GM12878 (cell line): Measurements from ENCODE around the gene LYPD5. TPM values are rescaled to one million over a fixed set of nuclear protein-coding genes. Genes with fewer than 3 reads are reported as not detected.

Source experiments
- ATAC-seq: fragments of 200-7000 bp; cut with Tn5 transposase; 3 replicates; pipeline ENCODE4 v1.9.1; 2020; ENCODE audit warnings: mild to moderate bottlenecking, moderate library complexity
- BruUV-seq: library from RNA; stranded (reverse); fragments of 400-500 nt; replicated peaks from 2 replicates; lab custom pipeline; 2021; lab: Mats Ljungman, UMichigan
- CTCF ChIA-PET: fragments of 300-600 bp; sonication (Branson Sonifier 250); formaldehyde crosslinking; extraction: SDS; loops from one replicate; lab custom pipeline; 2021; ENCODE audit warnings: inconsistent platforms; lab: Yijun Ruan, JAX
- POLR2A ChIA-PET: fragments of 350-600 bp; formaldehyde crosslinking; extraction: SDS; loops from one replicate; lab custom pipeline; 2021; ENCODE audit warnings: inconsistent platforms; lab: Charles Lee
- RAD21 ChIA-PET: fragments of 300-600 bp; sonication (Branson Sonifier 250); formaldehyde crosslinking; loops from one replicate; lab custom pipeline; 2023; ENCODE audit warnings: antibody characterized with exemption; ENCODE audit not compliant: unreplicated experiment; lab: Charles Lee
- SMC1A ChIA-PET: fragments of 300-600 bp; sonication (Branson Sonifier 250); formaldehyde crosslinking; loops from one replicate; lab custom pipeline; 2023; ENCODE audit not compliant: unreplicated experiment, uncharacterized antibody; lab: Charles Lee
- DNase-seq: peaks from one replicate; pipeline ENCODE4 v3.0.0-alpha.2; 2011; ENCODE audit warnings: low read depth, low spot score
- FAIRE-seq: peaks from 3 replicates; lab custom pipeline; 2011; peaks lifted over from hg19 to GRCh38; lab: Jason Lieb, UNC
- H2AFZ ChIP-seq: 2 replicates; pipeline ENCODE4 v1.6.0; 2011; ENCODE audit warnings: low read depth, low read length, control low read depth; ENCODE audit not compliant: control insufficient read depth
- H3K27ac ChIP-seq: 2 replicates; pipeline ENCODE4 v1.5.1; 2011; ENCODE audit warnings: control low read depth; ENCODE audit not compliant: control insufficient read depth, insufficient read depth
- H3K27me3 ChIP-seq, 2 experiments: replicated peaks in 1 of 2; 2 replicates each; pipeline versions ENCODE4 v1.6.0 to v1.6.1; 2011; ENCODE audit warnings: low read length in 1 of 2; ENCODE audit not compliant: control insufficient read depth in 2 of 2, insufficient read depth in 2 of 2
- H3K36me3 ChIP-seq, 2 experiments: 2 replicates each; pipeline ENCODE4 v1.5.1; 2011; ENCODE audit warnings: low read length in 1 of 2; ENCODE audit not compliant: control insufficient read depth in 2 of 2, insufficient read depth in 2 of 2
- H3K4me1 ChIP-seq: 2 replicates; pipeline ENCODE4 v1.6.1; 2011; ENCODE audit warnings: mild to moderate bottlenecking, low read length, moderate library complexity, mixed read lengths; ENCODE audit not compliant: control insufficient read depth, insufficient read depth
- H3K4me2 ChIP-seq: 2 replicates; pipeline ENCODE4 v1.6.0; 2011; ENCODE audit warnings: control low read depth; ENCODE audit not compliant: control insufficient read depth, insufficient read depth
- H3K4me3 ChIP-seq: fragments of 200-600 bp; sonication (generic); 2 replicates; pipeline ENCODE4 v1.5.1; 2016
- H3K79me2 ChIP-seq: 2 replicates; pipeline ENCODE4 v1.6.0; 2011; ENCODE audit warnings: low read length; ENCODE audit not compliant: control insufficient read depth, insufficient read depth
- H3K9ac ChIP-seq: 2 replicates; pipeline ENCODE4 v1.8.0; 2011; ENCODE audit warnings: low read length, control low read depth, mixed read lengths; ENCODE audit not compliant: control insufficient read depth, insufficient read depth
- H3K9me3 ChIP-seq: replicated peaks from 3 replicates; pipeline ENCODE4 v1.5.1; 2011; ENCODE audit warnings: mild to moderate bottlenecking, low read length; ENCODE audit not compliant: control insufficient read depth, insufficient read depth
- H4K20me1 ChIP-seq: 2 replicates; pipeline ENCODE4 v1.6.0; 2011; ENCODE audit not compliant: control insufficient read depth, insufficient read depth
- NR2C2 ChIP-seq: IDR thresholded peaks from 2 replicates; pipeline ENCODE4 v1.6.1; 2011; ENCODE audit warnings: borderline replicate concordance, low read depth; ENCODE audit not compliant: control insufficient read depth, insufficient read length
- RAD21 ChIP-seq: IDR thresholded peaks from 2 replicates; pipeline ENCODE4 v1.6.1; 2011; ENCODE audit warnings: mild to moderate bottlenecking, low read depth, low read length, moderate library complexity; ENCODE audit not compliant: insufficient read depth
- SMC3 ChIP-seq: IDR thresholded peaks from 2 replicates; pipeline ENCODE4 v1.6.1; 2011; ENCODE audit warnings: low read length, improper control_type of control experiment, borderline replicate concordance
- WGBS: methylation state at CpG from one replicate; pipeline ENCODE4 v1.1.6; 2016; ENCODE audit warnings: low lambda C conversion rate; ENCODE audit not compliant: insufficient replicate concordance, insufficient coverage; ENCODE audit errors: missing lambda C conversion rate; 5-methylcytosine and 5-hydroxymethylcytosine counted together
- in situ Hi-C: fragments of 300-500 bp; cut with MboI; formaldehyde crosslinking; loops from 9 replicates; pipeline ENCODE4 v1.14.3; 2018; ENCODE audit warnings: mixed read lengths
- intact Hi-C: fragments of 100-400 bp; cut with micrococcal nuclease; formaldehyde crosslinking; loops from one replicate; pipeline ENCODE4 v1.14.2; 2022; ENCODE audit not compliant: unreplicated experiment
- polyA plus RNA-seq, 11 experiments: library from polyadenylated mRNA; depleted of rRNA in 4 of 11; unstranded in 6 of 11; stranded (reverse) in 5 of 11; fragments of >200 nt; fragmentation: Nextera tagmentation in 4 of 11; fragmentation: Illumina TruSeq in 1 of 11; extraction: Ambion mirVana in 4 of 11; extraction: Trizol in 1 of 11; gene quantifications; 1 replicate in 1 of 11; 2 replicates in 10 of 11; pipeline versions ENCODE4 v1.2.1 to v1.2.3, GENCODE V29; 2011 to 2016; ENCODE audit warnings: inconsistent platforms in 2 of 11, missing spikeins in 2 of 11, low read depth in 1 of 11
- total RNA-seq, 4 experiments: library from RNA; depleted of rRNA in 3 of 4; stranded (reverse); fragments of >200 nt in 3 of 4; fragmentation: Illumina TruSeq in 1 of 4; extraction: Trizol in 1 of 4; gene quantifications; 2 replicates each; pipeline versions ENCODE4 v1.2.1 to v1.2.3, GENCODE V29; 2013 to 2021
- TF ChIP-seq, protein P1 (sequence below), 3 experiments: IDR thresholded peaks in 2 of 3; conservative IDR thresholded peaks in 1 of 3; 2 replicates each; pipeline ENCODE4 v1.5.1; 2011; ENCODE audit warnings: low read depth in 3 of 3, low read length in 3 of 3, mild to moderate bottlenecking in 3 of 3, control low read depth in 2 of 3, moderate library complexity in 2 of 3, inconsistent platforms in 1 of 3, mixed read lengths in 1 of 3; ENCODE audit not compliant: control insufficient read depth in 2 of 3, insufficient read depth in 1 of 3; ENCODE audit errors: extremely low read depth in 1 of 3

Gene LYPD5
- total and polyA plus RNA-seq, 10 of the 15 experiments (the other 5 are each of a cell fraction or from before 2014, with no cell fraction given), result 0.04 to 2.2 (median 0.69) TPM; not detected in 1

GRCh38 chr19:43809762-43810696 is 7.8 kb upstream of the LYPD5 start:
- H3K27ac ChIP-seq, result no peak overlapping the region
- H4K20me1 ChIP-seq, result no peaks in the 10 kb centered on the region
- in situ Hi-C loops (loop anchor here (10.0 kb wide), 1 partner anchor 365 kb away; no protein-coding TSS in a partner anchor), intact Hi-C loops (loop anchor here (1.0 kb wide), 1 partner anchor 65 kb away; no protein-coding TSS in a partner anchor)
- CTCF ChIA-PET, result interaction anchor here (0.7 to 6.5 kb wide), 41 partner anchors 9 to 377 kb away, joined by 3 to 74 read pairs (median 4); partner anchors contain the start of genes IRGQ, PLAUR, SMG9 and ZNF283
- H3K9ac ChIP-seq, result no peak overlapping the region
- no peak overlapping the region for H3K4me3 ChIP-seq
- RAD21 ChIA-PET, result interaction anchor here (0.6 to 3.6 kb wide), 19 partner anchors 17 to 363 kb away, joined by 3 to 37 read pairs (median 4); partner anchors contain the start of genes IRGQ, KCNN4, PLAUR and SMG9
- peak; percentile 87 for ATAC-seq
- no peaks in the 10 kb centered on the region for H3K27me3 ChIP-seq
- no peaks in the 10 kb centered on the region for H3K4me1 ChIP-seq
- POLR2A ChIA-PET, result interaction anchor here (0.6 to 1.1 kb wide), 4 partner anchors 30 to 1924 kb away, joined by 3 read pairs; no protein-coding TSS in a partner anchor
- BruUV-seq, result no TSS peak
- H3K9me3 ChIP-seq, result no peaks in the 10 kb centered on the region
- 8% methylated on average over 6 of the region's 8 CpGs for WGBS
- peak; percentile 24 for DNase-seq
- H3K79me2 ChIP-seq, result no peaks in the 10 kb centered on the region
- H3K36me3 ChIP-seq, result no peaks in the 10 kb centered on the region
- TF ChIP-seq RAD21 (peak; percentile 78), SMC3 (peak; percentile 73), NR2C2 (no peak)
- TF ChIP-seq, protein P1, sequence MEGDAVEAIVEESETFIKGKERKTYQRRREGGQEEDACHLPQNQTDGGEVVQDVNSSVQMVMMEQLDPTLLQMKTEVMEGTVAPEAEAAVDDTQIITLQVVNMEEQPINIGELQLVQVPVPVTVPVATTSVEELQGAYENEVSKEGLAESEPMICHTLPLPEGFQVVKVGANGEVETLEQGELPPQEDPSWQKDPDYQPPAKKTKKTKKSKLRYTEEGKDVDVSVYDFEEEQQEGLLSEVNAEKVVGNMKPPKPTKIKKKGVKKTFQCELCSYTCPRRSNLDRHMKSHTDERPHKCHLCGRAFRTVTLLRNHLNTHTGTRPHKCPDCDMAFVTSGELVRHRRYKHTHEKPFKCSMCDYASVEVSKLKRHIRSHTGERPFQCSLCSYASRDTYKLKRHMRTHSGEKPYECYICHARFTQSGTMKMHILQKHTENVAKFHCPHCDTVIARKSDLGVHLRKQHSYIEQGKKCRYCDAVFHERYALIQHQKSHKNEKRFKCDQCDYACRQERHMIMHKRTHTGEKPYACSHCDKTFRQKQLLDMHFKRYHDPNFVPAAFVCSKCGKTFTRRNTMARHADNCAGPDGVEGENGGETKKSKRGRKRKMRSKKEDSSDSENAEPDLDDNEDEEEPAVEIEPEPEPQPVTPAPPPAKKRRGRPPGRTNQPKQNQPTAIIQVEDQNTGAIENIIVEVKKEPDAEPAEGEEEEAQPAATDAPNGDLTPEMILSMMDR (IDR thresholded peaks at IDR 0.05 in 2 of 3, conservative IDR thresholded peaks at IDR 0.05 in 1 of 3; ENCODE audit: control insufficient read depth in 2 of 3, extremely low read depth in 1 of 3, insufficient read depth in 1 of 3, low read depth in 3 of 3, low read length in 3 of 3), result peak; percentile 36 to 76 (median 54); a peak in 4 of 6 replicates
- no peak overlapping the region for H3K4me2 ChIP-seq
- no peak overlapping the region for H2AFZ ChIP-seq
- SMC1A ChIA-PET, result interaction anchor here (0.6 to 3.3 kb wide), 25 partner anchors 9 to 378 kb away, joined by 3 to 28 read pairs (median 4); partner anchors contain the start of genes PLAUR and ZNF283
- FAIRE-seq, result peak; percentile 83
